ENCODE measurements around the gene C20orf173. TPM values are rescaled to one million over a fixed set of nuclear protein-coding genes. Genes with fewer than 3 reads are reported as not detected.

C20orf173 gene
- total and polyA plus RNA-seq, 12 donors: not detected

- no peak overlapping the region for H3K4me3 ChIP-seq
- H3K27ac ChIP-seq: no peak overlapping the region
- peaks cover 0 to 17% (median 4%) of the 10 kb centered on the region in 9 donors for H3K4me1 ChIP-seq
- TF ChIP-seq CTCF (IDR thresholded peaks at IDR 0.05): no peak
- H3K9me3 ChIP-seq: no peaks in the 10 kb centered on the region
- ATAC-seq: peak; percentile 13 to 47 (median 39)
- H3K36me3 ChIP-seq: peaks cover 0 to 100% (median 50%) of the 10 kb centered on the region in 9 donors
- no peaks in the 10 kb centered on the region for H3K27me3 ChIP-seq
- intact Hi-C loops (cut with DNase I): no loop called here
- WGBS, 2 donors: 60 to 67% methylated on average over 16 of the region's 16 CpGs
- peak in 1 of 2 donors; percentile 39 for DNase-seq
Measured at GRCh38 chr20:35503841-35504561, 25.5 kb downstream of the C20orf173 start.

- WGBS, 2 donors: 92 to 95% methylated on average over 10 of the region's 10 CpGs
- no peak for TF ChIP-seq CTCF (IDR thresholded peaks at IDR 0.05)
- no peaks in the 10 kb centered on the region for H3K9me3 ChIP-seq
- DNase-seq (no peak), ATAC-seq (no peak)
- H3K36me3 ChIP-seq: peaks cover 0 to 100% (median 50%) of the 10 kb centered on the region in 9 donors
- no peaks in the 10 kb centered on the region for H3K27me3 ChIP-seq
- peaks cover 0 to 17% (median 4%) of the 10 kb centered on the region in 9 donors for H3K4me1 ChIP-seq
- no peak overlapping the region for H3K27ac ChIP-seq
- H3K4me3 ChIP-seq: no peak overlapping the region
- intact Hi-C loops (cut with DNase I): no loop called here
Measured at GRCh38 chr20:35503281-35503680, 26.2 kb downstream of the C20orf173 start.

GRCh38 chr20:35502352-35502751, 27.1 kb downstream of the C20orf173 start:
- ATAC-seq: no peak
- Histone ChIP-seq H3K27ac (no peak overlapping the region), H3K9me3 (no peaks in the 10 kb centered on the region), H3K36me3 (peaks cover 0 to 100% (median 54%) of the 10 kb centered on the region in 9 donors), H3K4me3 (no peak overlapping the region), H3K4me1 (peaks cover 0 to 20% (median 4%) of the 10 kb centered on the region in 9 donors), H3K27me3 (no peaks in the 10 kb centered on the region)
- intact Hi-C loops (cut with DNase I): no loop called here
- 84 to 94% methylated on average over 8 of the region's 8 CpGs for WGBS, 2 donors
- DNase-seq: no peak
- TF ChIP-seq CTCF (IDR thresholded peaks at IDR 0.05): no peak

GRCh38 chr20:35499271-35499670, 30.2 kb downstream of the C20orf173 start:
- Histone ChIP-seq H3K27me3 (no peaks in the 10 kb centered on the region), H3K9me3 (no peaks in the 10 kb centered on the region), H3K27ac (no peak overlapping the region), H3K4me1 (peaks cover 0 to 30% (median 5%) of the 10 kb centered on the region in 9 donors), H3K36me3 (peaks cover 0 to 100% (median 63%) of the 10 kb centered on the region in 9 donors), H3K4me3 (no peak overlapping the region)
- no peak for TF ChIP-seq CTCF (IDR thresholded peaks at IDR 0.05)
- intact Hi-C loops (cut with DNase I): no loop called here
- 81 to 97% methylated on average over 1 of the region's 1 CpG for WGBS, 2 donors
- no peak for DNase-seq
- no peak for ATAC-seq
